Stomach smooth muscle (tissue), 2 donors: ENCODE results near the gene PNO1.
A peak's percentile ranks its signal among the peaks of the same experiment; 100 is the strongest.
"Not testable (repeated sequence)": the region's sequence is repeated elsewhere in the genome, so short reads cannot be mapped to it uniquely, and the experiment has no call there.

Experiments
- H3K27ac ChIP-seq: one replicate; pipeline ENCODE4 v1.7.0; 2013; ENCODE audit warnings: mild to moderate bottlenecking, low read length, inconsistent platforms
- H3K27me3 ChIP-seq, 2 donors: one replicate each; pipeline ENCODE4 v1.7.0; 2013; ENCODE audit warnings: low read length in 2 of 2; ENCODE audit not compliant: insufficient read depth in 2 of 2, control insufficient read depth in 1 of 2
- H3K36me3 ChIP-seq, 2 donors: one replicate each; pipeline ENCODE4 v1.7.0; 2013; ENCODE audit warnings: low read length in 2 of 2; ENCODE audit not compliant: control insufficient read depth in 2 of 2, insufficient read depth in 2 of 2
- H3K4me1 ChIP-seq: one replicate; pipeline ENCODE4 v1.7.0; 2013; ENCODE audit warnings: low read length; ENCODE audit not compliant: control insufficient read depth, insufficient read depth
- H3K4me3 ChIP-seq, 2 donors: one replicate each; pipeline ENCODE4 v1.7.0; 2013; ENCODE audit warnings: low read length in 2 of 2
- H3K9ac ChIP-seq, 2 donors: one replicate each; pipeline ENCODE4 v1.7.0; 2013; ENCODE audit warnings: low read length in 2 of 2, mild to moderate bottlenecking in 1 of 2
- H3K9me3 ChIP-seq, 2 donors: one replicate each; pipeline ENCODE4 v1.7.0; 2013; ENCODE audit warnings: low read length in 2 of 2; ENCODE audit not compliant: control insufficient read depth in 2 of 2
- donor health status: healthy.
- donor health status: Pancreatic carcinoma.

Gene PNO1

GRCh38 chr2:68157002-68157401 is 686 bp upstream of the PNO1 start:
- H3K4me1 ChIP-seq: peaks cover 20% of the 10 kb centered on the region
- no peaks in the 10 kb centered on the region for H3K9me3 ChIP-seq
- H3K4me3 ChIP-seq: peak overlapping the region; percentile 94 to 99
- peak overlapping the region; percentile 98 for H3K27ac ChIP-seq
- no peaks in the 10 kb centered on the region for H3K27me3 ChIP-seq
- H3K9ac ChIP-seq: peak overlapping the region; percentile 90 to 97
- peaks cover 7 to 17% of the 10 kb centered on the region in 2 donors for H3K36me3 ChIP-seq

GRCh38 chr2:68158134-68158447 is 403 bp downstream of the PNO1 start:
- peak overlapping the region; percentile 98 for H3K27ac ChIP-seq
- H3K4me3 ChIP-seq: peak overlapping the region; percentile 94 to 99
- no peaks in the 10 kb centered on the region for H3K27me3 ChIP-seq
- H3K4me1 ChIP-seq: peaks cover 20% of the 10 kb centered on the region
- peak overlapping the region; percentile 90 to 97 for H3K9ac ChIP-seq
- H3K9me3 ChIP-seq: no peaks in the 10 kb centered on the region
- peaks cover 14 to 24% of the 10 kb centered on the region in 2 donors for H3K36me3 ChIP-seq

- H3K36me3 ChIP-seq: peaks cover 25 to 32% of the 10 kb centered on the region in 2 donors
Observed at GRCh38 chr2:68163641-68164040, 6.0 kb downstream of the PNO1 start.

GRCh38 chr2:68167186-68167585 is 9.5 kb downstream of the PNO1 start:
- Histone ChIP-seq H3K36me3 (peaks cover 26 to 27% of the 10 kb centered on the region in 2 donors), H3K4me1 (no peaks in the 10 kb centered on the region)

More at GRCh38 chr2:68163641-68164040, 6.0 kb downstream of the PNO1 start:
- no peaks in the 10 kb centered on the region for H3K9me3 ChIP-seq
- H3K4me1 ChIP-seq: peaks cover 3% of the 10 kb centered on the region
- no peak overlapping the region for H3K4me3 ChIP-seq
- H3K9ac ChIP-seq: no peak overlapping the region
- H3K27me3 ChIP-seq: no peaks in the 10 kb centered on the region
- no peak overlapping the region for H3K27ac ChIP-seq

DNA sequence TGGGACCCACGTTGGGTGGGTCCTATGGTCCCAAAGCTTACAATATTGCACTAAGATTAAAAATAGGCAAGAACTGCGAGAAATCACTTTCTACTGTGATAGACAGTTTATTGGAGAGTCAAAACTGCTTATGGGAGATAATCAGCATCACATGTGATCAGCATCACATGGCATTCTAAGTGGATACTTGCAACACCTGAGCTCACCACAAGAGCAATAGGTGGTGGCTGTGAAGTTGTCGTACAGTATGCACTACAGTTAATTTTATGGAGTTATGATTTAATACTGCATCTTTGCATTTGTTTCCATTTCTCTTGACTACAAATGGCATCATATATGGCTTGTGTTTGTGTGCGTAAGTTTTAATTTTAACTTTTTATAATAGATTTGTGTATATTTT is 11.6 kb downstream of the PNO1 start:
- no peak overlapping the region for H3K9ac ChIP-seq
- H3K36me3 ChIP-seq: peaks cover 18 to 21% of the 10 kb centered on the region in 2 donors
- H3K27me3 ChIP-seq: no peaks in the 10 kb centered on the region

More at GRCh38 chr2:68167186-68167585, 9.5 kb downstream of the PNO1 start:
- Histone ChIP-seq H3K9ac (no peak overlapping the region), H3K9me3 (no peaks in the 10 kb centered on the region), H3K27ac (no peak overlapping the region), H3K27me3 (no peaks in the 10 kb centered on the region), H3K4me3 (no peak overlapping the region)

DNA sequence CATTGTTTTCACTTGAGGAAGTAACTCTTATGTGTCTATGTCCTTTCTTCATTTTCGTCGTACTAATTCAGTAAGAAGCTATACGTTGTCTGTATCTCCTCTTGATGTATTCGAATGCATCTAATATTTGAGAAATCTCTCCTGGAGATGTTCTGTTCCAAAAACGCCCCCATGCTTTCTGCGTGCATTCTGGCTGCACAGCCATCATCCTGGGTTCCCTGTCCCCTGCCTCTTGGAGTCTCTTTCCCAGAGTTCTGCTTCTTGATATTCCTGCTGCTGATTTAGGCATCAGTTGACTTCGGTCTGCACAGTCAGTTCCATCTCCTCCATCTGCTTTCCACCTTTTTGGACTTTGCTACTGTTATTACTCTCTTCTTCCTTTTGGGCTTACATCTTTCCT is 13.5 kb downstream of the PNO1 start:
- no peaks in the 10 kb centered on the region for H3K27me3 ChIP-seq
- H3K27ac ChIP-seq: no peak overlapping the region
- no peak overlapping the region for H3K9ac ChIP-seq
- no peaks in the 10 kb centered on the region for H3K4me1 ChIP-seq
- H3K36me3 ChIP-seq: peaks cover 14 to 26% of the 10 kb centered on the region in 2 donors
- H3K9me3 ChIP-seq: no peaks in the 10 kb centered on the region
- no peak overlapping the region for H3K4me3 ChIP-seq

More for the DNA sequence above, 11.6 kb downstream of the PNO1 start:
- Histone ChIP-seq H3K9me3 (no peaks in the 10 kb centered on the region), H3K4me3 (no peak overlapping the region), H3K4me1 (no peaks in the 10 kb centered on the region), H3K27ac (no peak overlapping the region)

DNA sequence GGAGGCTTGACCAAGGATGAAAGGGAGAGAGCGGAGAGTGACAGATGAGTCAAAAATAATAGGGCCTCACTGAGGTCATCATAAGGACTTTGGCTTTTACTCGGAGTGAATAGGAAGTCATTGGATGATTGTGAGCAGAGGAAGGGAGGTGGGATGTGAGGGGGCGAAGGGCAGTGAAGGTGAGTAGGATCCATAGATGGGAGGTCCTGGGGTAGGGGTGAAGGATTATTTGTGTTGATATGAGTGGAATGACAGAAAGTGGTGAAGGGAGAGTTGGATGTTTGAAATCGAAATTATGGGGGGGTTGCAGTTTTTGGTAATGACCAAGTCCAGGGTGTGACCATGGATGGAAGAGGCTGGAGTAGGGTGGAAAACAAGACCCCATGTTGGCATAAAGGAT is 14.0 kb downstream of the PNO1 start:
- H3K9me3 ChIP-seq: no peaks in the 10 kb centered on the region
- peaks cover 14 to 24% of the 10 kb centered on the region in 2 donors for H3K36me3 ChIP-seq
- no peaks in the 10 kb centered on the region for H3K27me3 ChIP-seq
- H3K4me3 ChIP-seq: no peak overlapping the region
- H3K4me1 ChIP-seq: no peaks in the 10 kb centered on the region
- H3K27ac ChIP-seq: no peak overlapping the region
- no peak overlapping the region for H3K9ac ChIP-seq

DNA sequence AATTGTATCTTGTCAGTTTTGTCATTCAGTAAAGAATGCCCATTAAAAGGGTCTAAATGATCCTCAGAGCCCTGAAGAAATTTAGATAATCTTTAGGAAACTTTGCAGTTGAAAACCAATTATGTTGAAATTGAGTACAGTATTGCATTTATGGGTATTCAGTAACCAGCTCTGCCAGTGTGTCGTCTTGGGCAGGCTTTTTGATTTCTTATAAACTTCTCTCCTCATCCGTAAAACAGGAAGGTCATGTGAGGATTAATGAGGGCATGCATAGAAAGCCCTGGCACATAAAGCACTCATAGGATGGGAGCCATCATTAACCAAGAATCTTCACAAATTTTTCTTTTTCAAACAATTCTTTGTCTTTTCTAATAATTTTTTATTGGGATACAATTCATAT is 14.8 kb downstream of the PNO1 start:
- Histone ChIP-seq H3K4me1 (no peaks in the 10 kb centered on the region), H3K27ac (no peak overlapping the region), H3K9ac (no peak overlapping the region), H3K36me3 (peaks cover 14 to 21% of the 10 kb centered on the region in 2 donors), H3K9me3 (no peaks in the 10 kb centered on the region), H3K27me3 (no peaks in the 10 kb centered on the region), H3K4me3 (no peak overlapping the region)

GRCh38 chr2:68172990-68173700 is 15.5 kb downstream of the PNO1 start:
- H3K36me3 ChIP-seq: peaks cover 12 to 21% of the 10 kb centered on the region in 2 donors
- no peaks in the 10 kb centered on the region for H3K27me3 ChIP-seq
- no peak overlapping the region for H3K9ac ChIP-seq
- no peak overlapping the region for H3K27ac ChIP-seq
- no peak overlapping the region for H3K4me3 ChIP-seq
- no peaks in the 10 kb centered on the region for H3K9me3 ChIP-seq
- no peaks in the 10 kb centered on the region for H3K4me1 ChIP-seq

- H3K36me3 ChIP-seq: peaks cover 11 to 21% of the 10 kb centered on the region in 2 donors
- H3K9ac ChIP-seq, H3K27me3 ChIP-seq, H3K4me1 ChIP-seq, H3K27ac ChIP-seq, H3K4me3 ChIP-seq, H3K9me3 ChIP-seq: not testable (repeated sequence)
Observed at GRCh38 chr2:68175210-68175609, 17.5 kb downstream of the PNO1 start.

GRCh38 chr2:68176657-68177056 is 19.0 kb downstream of the PNO1 start:
- no peaks in the 10 kb centered on the region for H3K27me3 ChIP-seq
- H3K4me1 ChIP-seq: no peaks in the 10 kb centered on the region
- no peak overlapping the region for H3K9ac ChIP-seq
- H3K9me3 ChIP-seq: no peaks in the 10 kb centered on the region
- H3K27ac ChIP-seq: no peak overlapping the region
- peaks cover 5 to 13% of the 10 kb centered on the region in 2 donors for H3K36me3 ChIP-seq
- H3K4me3 ChIP-seq: no peak overlapping the region
